ENCODE results near the gene TTLL10.

DNA sequence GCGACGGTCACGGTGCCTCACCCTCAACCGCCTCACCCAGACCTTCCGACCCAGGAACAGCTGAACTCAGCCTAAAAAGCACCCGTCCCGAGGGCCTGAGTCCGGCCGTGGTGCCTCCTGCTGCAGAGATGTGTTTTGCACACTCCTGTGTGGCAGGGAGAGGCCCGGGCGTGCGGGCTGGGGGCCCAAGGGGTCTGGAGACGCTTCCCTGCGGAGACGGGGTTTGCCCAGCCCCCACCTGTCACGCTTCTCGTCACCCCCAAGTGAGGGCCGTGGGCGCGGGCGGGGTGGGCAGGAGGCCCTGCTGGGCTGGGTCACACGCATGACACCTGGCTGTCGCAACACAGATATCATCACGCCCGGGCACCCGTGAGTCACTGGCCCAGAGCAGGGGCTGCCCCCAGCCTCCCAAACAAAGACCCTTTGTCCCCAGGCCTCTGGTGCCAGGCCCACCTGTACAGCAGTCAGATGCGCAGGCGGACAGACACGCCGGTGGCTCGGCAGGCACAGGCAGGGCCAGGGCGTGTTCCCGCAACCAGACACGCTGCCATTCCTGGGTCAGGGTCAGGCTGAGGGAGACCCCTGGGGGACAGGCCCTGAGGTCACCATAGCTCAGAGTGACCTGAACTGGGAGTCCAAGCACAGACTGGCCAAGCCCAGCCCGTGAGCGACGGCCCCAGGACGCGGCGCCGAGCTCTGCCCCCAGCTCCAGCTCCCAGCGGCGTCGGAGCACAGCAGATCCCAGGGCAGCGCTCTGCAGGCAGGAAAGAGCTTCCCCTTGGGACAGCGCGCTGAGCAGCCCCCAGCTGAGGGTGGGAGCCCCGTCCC lies 64.4 kb downstream of the TTLL10 start:
- TF ChIP-seq POLR2A (IDR thresholded peaks at IDR 0.05; ENCODE audit: low read length) (no peak), GATA1 (IDR thresholded peaks at IDR 0.05; ENCODE audit: low read depth, low read length) (no peak)
